A549 (cell line): ENCODE measurements around the gene THEMIS. TPM values are rescaled to one million over a fixed set of nuclear protein-coding genes. Genes with fewer than 3 reads are reported as not detected.
"Not testable (repeated sequence)": the region's sequence is repeated elsewhere in the genome, so short reads cannot be mapped to it uniquely, and the experiment has no call there.

ENCODE experiments used
- ATAC-seq, 2 experiments: fragments of 200-7000 bp in 1 of 2; fragments of >200 bp in 1 of 2; cut with Nextera tagmentation in 1 of 2; cut with Tn5 transposase in 1 of 2; 3 replicates each; pipeline versions ENCODE4 v1.8.0 to v1.9.1; 2018 to 2020; ENCODE audit warnings: mild to moderate bottlenecking in 1 of 2, moderate library complexity in 1 of 2
- CTCF ChIA-PET: fragments of 300-600 bp; sonication (Branson Sonifier 250); formaldehyde crosslinking; extraction: SDS; loops from one replicate; lab custom pipeline; 2021; ENCODE audit warnings: antibody characterized with exemption, inconsistent platforms; lab: Yijun Ruan, JAX
- POLR2A ChIA-PET: fragments of 350-600 bp; formaldehyde crosslinking; extraction: SDS; loops from one replicate; lab custom pipeline; 2021; ENCODE audit warnings: antibody characterized with exemption, inconsistent platforms; lab: Yijun Ruan, JAX
- DNase-seq, 2 experiments: peaks; one replicate each; pipeline versions ENCODE4 v3.0.0 to v3.0.0-alpha.2; 2011 to 2016; ENCODE audit warnings: low read depth in 1 of 2, low spot score in 1 of 2
- FAIRE-seq: peaks from 2 replicates; lab custom pipeline; 2011; peaks lifted over from hg19 to GRCh38; lab: Jason Lieb, UNC
- H3K27ac ChIP-seq, 2 experiments: fragments of >200 bp; sonication (Bioruptor Twin); formaldehyde crosslinking; 3 replicates each; pipeline ENCODE4 v1.5.1; 2016 to 2017
- H3K4me1 ChIP-seq: fragments of >200 bp; sonication (Bioruptor Twin); formaldehyde crosslinking; 3 replicates; pipeline ENCODE4 v1.6.1; 2016
- H3K4me2 ChIP-seq: fragments of >200 bp; sonication (Bioruptor Twin); formaldehyde crosslinking; 3 replicates; pipeline ENCODE4 v1.6.1; 2016
- H3K4me3 ChIP-seq: fragments of >200 bp; sonication (Bioruptor Twin); formaldehyde crosslinking; 3 replicates; pipeline ENCODE4 v1.5.1; 2016
- H3K9me3 ChIP-seq: fragments of >200 bp; sonication (Bioruptor Twin); formaldehyde crosslinking; 3 replicates; pipeline ENCODE4 v1.6.1; 2016
- CBX2 ChIP-seq: fragments of 200-600 bp; sonication (generic); IDR thresholded peaks from 2 replicates; pipeline ENCODE4 v1.6.1; 2016; ENCODE audit warnings: low read depth, mild to moderate bottlenecking, borderline replicate concordance
- CEBPB ChIP-seq, 2 experiments: fragments of >200 bp in 1 of 2; sonication (Bioruptor Twin) in 1 of 2; formaldehyde crosslinking in 1 of 2; IDR thresholded peaks; 2 replicates each; pipeline ENCODE4 v1.6.1; 2012 to 2016
- CHD4 ChIP-seq: fragments of 200-600 bp; sonication (generic); IDR thresholded peaks from 2 replicates; pipeline ENCODE4 v1.6.1; 2016; ENCODE audit warnings: antibody characterized with exemption, mild to moderate bottlenecking, borderline replicate concordance
- EP300 ChIP-seq, 2 experiments: fragments of >200 bp; sonication (Bioruptor Twin); formaldehyde crosslinking; IDR thresholded peaks; 2 replicates in 1 of 2; 3 replicates in 1 of 2; pipeline ENCODE4 v1.6.1; 2016 to 2017
- FOSL2 ChIP-seq, 2 experiments: fragments of 450-650 bp in 1 of 2; fragments of >200 bp in 1 of 2; sonication (Bioruptor Twin) in 1 of 2; formaldehyde crosslinking; IDR thresholded peaks; 2 replicates each; pipeline versions ENCODE4 v1.5.0 to v1.6.1; 2016 to 2020; ENCODE audit warnings: mild to moderate bottlenecking in 1 of 2, moderate library complexity in 1 of 2
- HEYL ChIP-seq: fragments of 250-450 bp; sonication (Bioruptor Pico); IDR thresholded peaks from 2 replicates; pipeline ENCODE4 v1.8.0; 2021; ENCODE audit warnings: mild to moderate bottlenecking, moderate library complexity
- JUN ChIP-seq, 2 experiments: fragments of >200 bp; sonication (Bioruptor Twin); formaldehyde crosslinking; IDR thresholded peaks; 2 replicates in 1 of 2; 3 replicates in 1 of 2; pipeline ENCODE4 v1.6.1; 2016 to 2017
- JUNB ChIP-seq: fragments of >200 bp; sonication (Bioruptor Twin); formaldehyde crosslinking; IDR thresholded peaks from 2 replicates; pipeline ENCODE4 v1.6.1; 2016
- KDM1A ChIP-seq: fragments of 200-600 bp; sonication (generic); IDR thresholded peaks from 2 replicates; pipeline ENCODE4 v1.6.1; 2016; ENCODE audit warnings: low read depth, mild to moderate bottlenecking
- MAZ ChIP-seq: fragments of 150-350 bp; IDR thresholded peaks from 2 replicates; pipeline ENCODE4 v1.6.1; 2014; ENCODE audit warnings: antibody characterized with exemption, low read depth, low read length, borderline replicate concordance
- MYC ChIP-seq: IDR thresholded peaks from 2 replicates; pipeline ENCODE4 v1.6.1; 2012; ENCODE audit warnings: mild to moderate bottlenecking, inconsistent platforms, low read length, improper control_type of control experiment, borderline replicate concordance
- NFE2L2 ChIP-seq: fragments of 150-350 bp; conservative IDR thresholded peaks from 2 replicates; pipeline ENCODE4 v1.6.1; 2014; ENCODE audit warnings: low read length
- NPAS2 ChIP-seq: fragments of 250-450 bp; sonication (Bioruptor Pico); IDR thresholded peaks from 2 replicates; pipeline ENCODE4 v1.8.0; 2022; ENCODE audit warnings: mild to moderate bottlenecking, moderate library complexity, borderline replicate concordance
- RCOR1 ChIP-seq: fragments of 150-350 bp; IDR thresholded peaks from 2 replicates; pipeline ENCODE4 v1.6.1; 2014; ENCODE audit warnings: antibody characterized with exemption, low read length, low read depth
- ZFP36 ChIP-seq: fragments of 450-650 bp; IDR thresholded peaks from 2 replicates; pipeline ENCODE4 v1.6.1; 2014; ENCODE audit warnings: borderline replicate concordance; ENCODE audit not compliant: partially characterized antibody
- ZSCAN20 ChIP-seq: fragments of 250-450 bp; sonication (Bioruptor Pico); IDR thresholded peaks from 2 replicates; pipeline ENCODE4 v1.8.0; 2022; ENCODE audit warnings: mild to moderate bottlenecking, moderate library complexity
- WGBS: methylation state at CpG from one replicate; pipeline ENCODE4 v1.1.6; 2017; ENCODE audit errors: missing lambda C conversion rate; 5-methylcytosine and 5-hydroxymethylcytosine counted together
- polyA plus RNA-seq, 4 experiments: library from polyadenylated mRNA; depleted of rRNA in 3 of 4; stranded (reverse); fragments of >200 nt; fragmentation: RNase III in 1 of 4; extraction: RNeasy Plus Mini Kit Qiagen cat#74134 plus additional on column Dnase treatment in 1 of 4; gene quantifications; 2 replicates in 3 of 4; 3 replicates in 1 of 4; pipeline ENCODE4 v1.2.3, GENCODE V29; 2011 to 2017
- TF ChIP-seq, protein P1 (sequence below): IDR thresholded peaks from 2 replicates; pipeline ENCODE4 v1.6.1; 2012
- TF ChIP-seq, protein P2 (sequence below): fragments of 150-350 bp; IDR thresholded peaks from 2 replicates; pipeline ENCODE4 v1.6.1; 2014; ENCODE audit warnings: low read depth, mild to moderate bottlenecking, low read length
- TF ChIP-seq, protein P3 (sequence below): fragments of 450-650 bp; IDR thresholded peaks from 2 replicates; pipeline ENCODE4 v1.6.1; 2014; ENCODE audit warnings: antibody characterized with exemption

Gene THEMIS
- polyA plus RNA-seq, 2 of the 4 experiments (the other 2 are of a cell fraction), result not detected

DNA sequence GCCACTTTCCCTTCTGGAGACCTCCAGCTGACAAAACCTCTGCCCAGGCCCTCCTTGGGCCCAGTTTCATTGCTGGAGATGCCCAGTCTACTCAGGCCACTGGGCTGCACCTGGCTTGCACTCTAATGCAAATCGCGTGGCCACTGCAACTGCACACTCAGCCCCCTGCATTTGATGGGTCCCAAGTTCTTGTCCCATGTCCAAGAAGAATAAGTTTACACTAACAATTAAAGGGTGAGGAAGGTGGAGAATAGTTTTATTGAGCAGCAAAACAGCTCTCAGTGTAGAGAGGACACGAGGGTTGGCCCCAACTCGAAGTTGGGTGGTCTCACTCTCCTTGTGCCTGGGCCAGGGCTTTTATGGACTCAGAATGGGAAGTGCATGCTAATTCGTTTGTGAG is 31.9 kb upstream of the THEMIS start:
- no peak overlapping the region for H3K4me3 ChIP-seq
- H3K4me2 ChIP-seq, result no peak overlapping the region
- DNase-seq (no peak), ATAC-seq (no peak), FAIRE-seq (no peak)
- CTCF ChIA-PET, result no interaction called here
- no peak for TF ChIP-seq CHD4
- TF ChIP-seq CBX2, result no peak
- no peak for TF ChIP-seq JUN (IDR thresholded peaks at IDR 0.05)
- 39% methylated on average over 5 of the region's 5 CpGs for WGBS
- H3K4me1 ChIP-seq, result no peaks in the 10 kb centered on the region
- H3K9me3 ChIP-seq, result no peaks in the 10 kb centered on the region
- no peak overlapping the region for H3K27ac ChIP-seq
- POLR2A ChIA-PET, result no interaction called here

DNA sequence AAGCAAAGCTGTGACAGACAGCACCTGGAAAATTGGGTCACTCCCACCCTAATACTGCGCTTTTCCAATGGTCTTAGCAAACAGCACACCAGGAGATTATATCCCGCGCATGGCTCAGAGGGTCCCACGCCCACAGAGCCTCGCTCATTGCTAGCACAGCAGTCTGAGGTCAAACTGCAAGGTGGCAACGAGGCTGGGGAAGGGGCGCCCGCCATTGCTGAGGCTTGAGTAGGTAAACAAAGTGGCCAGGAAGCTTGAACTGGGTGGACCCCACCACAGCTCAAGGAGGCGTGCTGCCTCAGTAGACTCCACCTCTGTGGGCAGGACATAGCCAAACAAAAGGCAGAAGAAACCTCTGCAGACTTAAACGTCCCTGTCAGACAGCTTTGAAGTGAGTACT is 25.6 kb upstream of the THEMIS start:
- H3K4me2 ChIP-seq, FAIRE-seq, H3K27ac ChIP-seq, POLR2A ChIA-PET, H3K9me3 ChIP-seq, ATAC-seq, CTCF ChIA-PET, DNase-seq, H3K4me1 ChIP-seq, H3K4me3 ChIP-seq: not testable (repeated sequence)
- WGBS, result no CpG with 5 or more reads among the region's 10 CpGs

DNA sequence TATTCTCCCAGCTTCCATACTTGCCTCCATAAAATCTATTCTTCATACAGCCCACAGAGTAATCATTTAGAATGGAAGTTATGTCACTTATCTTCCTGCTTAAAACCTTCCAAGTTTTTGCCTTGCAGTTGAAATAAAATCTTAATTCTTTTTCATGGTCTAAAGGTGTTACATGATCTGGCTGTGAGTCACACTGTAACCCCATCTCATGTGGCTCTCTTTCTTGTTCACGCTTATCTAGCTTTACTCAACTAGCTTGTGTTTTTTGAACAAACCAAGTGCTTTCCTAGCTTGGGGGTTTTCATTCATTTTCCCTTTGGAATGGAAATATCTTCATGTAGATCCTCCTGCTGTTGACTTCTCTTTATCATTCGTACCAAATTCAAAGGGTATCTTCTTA is 23.6 kb upstream of the THEMIS start:
- no peak overlapping the region for H3K4me3 ChIP-seq
- no peak for FAIRE-seq
- no peak overlapping the region for H3K4me2 ChIP-seq
- no peak for DNase-seq
- no peaks in the 10 kb centered on the region for H3K9me3 ChIP-seq
- ChIA-PET POLR2A (no interaction called here), CTCF (no interaction called here)
- ATAC-seq, result no peak
- WGBS, result 24% methylated on average over 2 of the region's 2 CpGs
- no peak overlapping the region for H3K27ac ChIP-seq
- no peaks in the 10 kb centered on the region for H3K4me1 ChIP-seq
- TF ChIP-seq EP300 (IDR thresholded peaks at IDR 0.05) (no peak), NPAS2 (CRISPR knock-in tag) (no peak), ZFP36 (no peak), RCOR1 (no peak), KDM1A (no peak)
- TF ChIP-seq, protein P1, sequence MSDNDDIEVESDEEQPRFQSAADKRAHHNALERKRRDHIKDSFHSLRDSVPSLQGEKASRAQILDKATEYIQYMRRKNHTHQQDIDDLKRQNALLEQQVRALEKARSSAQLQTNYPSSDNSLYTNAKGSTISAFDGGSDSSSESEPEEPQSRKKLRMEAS, result no peak
- TF ChIP-seq, protein P2, sequence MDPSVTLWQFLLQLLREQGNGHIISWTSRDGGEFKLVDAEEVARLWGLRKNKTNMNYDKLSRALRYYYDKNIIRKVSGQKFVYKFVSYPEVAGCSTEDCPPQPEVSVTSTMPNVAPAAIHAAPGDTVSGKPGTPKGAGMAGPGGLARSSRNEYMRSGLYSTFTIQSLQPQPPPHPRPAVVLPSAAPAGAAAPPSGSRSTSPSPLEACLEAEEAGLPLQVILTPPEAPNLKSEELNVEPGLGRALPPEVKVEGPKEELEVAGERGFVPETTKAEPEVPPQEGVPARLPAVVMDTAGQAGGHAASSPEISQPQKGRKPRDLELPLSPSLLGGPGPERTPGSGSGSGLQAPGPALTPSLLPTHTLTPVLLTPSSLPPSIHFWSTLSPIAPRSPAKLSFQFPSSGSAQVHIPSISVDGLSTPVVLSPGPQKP, result no peak

DNA sequence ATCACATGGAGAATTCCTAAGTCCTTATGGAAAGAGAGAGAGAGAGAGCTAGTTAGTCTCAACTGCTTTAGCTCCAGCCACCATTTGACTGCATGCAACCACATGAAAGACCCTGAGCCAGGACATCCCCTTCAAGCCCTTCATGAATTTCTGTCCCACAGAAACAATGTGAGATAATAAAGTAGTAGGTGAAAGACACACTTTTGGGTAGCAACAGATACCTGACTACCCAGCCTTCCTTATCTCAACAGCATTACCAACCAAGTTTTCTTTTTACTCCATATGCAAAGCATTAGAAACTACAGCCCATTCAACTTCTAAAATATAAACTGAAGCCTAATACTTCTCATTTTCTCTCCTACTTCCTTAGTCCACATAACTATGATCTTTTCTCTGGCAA is 23.2 kb upstream of the THEMIS start:
- no peak for FAIRE-seq
- Histone ChIP-seq H3K4me2 (no peak overlapping the region), H3K9me3 (no peaks in the 10 kb centered on the region), H3K4me1 (no peaks in the 10 kb centered on the region), H3K4me3 (no peak overlapping the region), H3K27ac (no peak overlapping the region)
- no peak for DNase-seq
- ATAC-seq, result no peak
- ChIA-PET POLR2A (no interaction called here), CTCF (no interaction called here)
- TF ChIP-seq MAZ, result no peak
- TF ChIP-seq, protein P3, sequence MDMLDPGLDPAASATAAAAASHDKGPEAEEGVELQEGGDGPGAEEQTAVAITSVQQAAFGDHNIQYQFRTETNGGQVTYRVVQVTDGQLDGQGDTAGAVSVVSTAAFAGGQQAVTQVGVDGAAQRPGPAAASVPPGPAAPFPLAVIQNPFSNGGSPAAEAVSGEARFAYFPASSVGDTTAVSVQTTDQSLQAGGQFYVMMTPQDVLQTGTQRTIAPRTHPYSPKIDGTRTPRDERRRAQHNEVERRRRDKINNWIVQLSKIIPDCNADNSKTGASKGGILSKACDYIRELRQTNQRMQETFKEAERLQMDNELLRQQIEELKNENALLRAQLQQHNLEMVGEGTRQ, result no peak
- TF ChIP-seq JUNB, result no peak
- TF ChIP-seq ZFP36, result no peak
- TF ChIP-seq MYC, result no peak
- no peak for TF ChIP-seq FOSL2 (IDR thresholded peaks at IDR 0.05)
- no peak for TF ChIP-seq FOSL2 (CRISPR knock-in tag; IDR thresholded peaks at IDR 0.05)
- no peak for TF ChIP-seq CEBPB (IDR thresholded peaks at IDR 0.05)
- TF ChIP-seq, protein P1, result no peak
- no peak for TF ChIP-seq ZSCAN20 (CRISPR knock-in tag)
- no peak for TF ChIP-seq HEYL
- TF ChIP-seq CBX2, result no peak
- no peak for TF ChIP-seq NFE2L2
